Spleen (tissue), 11 donors: ENCODE results near the gene LRMDA. TPM values are rescaled to one million over a fixed set of nuclear protein-coding genes. Genes with fewer than 3 reads are reported as not detected.
A peak's percentile ranks its signal among the peaks of the same experiment; 100 is the strongest.

Experiments used
- DNase-seq: peaks from one replicate; pipeline ENCODE4 v3.0.0-alpha.2; 2020
- H3K27ac ChIP-seq, 8 donors: fragments of 200-600 bp; sonication (generic) in 7 of 8; 1 replicate in 4 of 8; 2 replicates in 4 of 8; pipeline versions ENCODE4 v1.5.0 to v1.8.0; 2016 to 2021; ENCODE audit warnings: inconsistent platforms in 4 of 8, mild to moderate bottlenecking in 4 of 8, moderate library complexity in 1 of 8
- H3K27me3 ChIP-seq, 7 donors: fragments of 200-600 bp; sonication (generic) in 6 of 7; replicated peaks in 1 of 7; 1 replicate in 4 of 7; 2 replicates in 3 of 7; pipeline versions ENCODE4 v1.5.0 to v1.8.0; 2016 to 2021; ENCODE audit warnings: inconsistent platforms in 3 of 7, mild to moderate bottlenecking in 1 of 7
- H3K36me3 ChIP-seq, 6 donors: fragments of 200-600 bp; sonication (generic) in 5 of 6; 1 replicate in 4 of 6; 2 replicates in 2 of 6; pipeline versions ENCODE4 v1.5.0 to v1.8.0; 2016 to 2021; ENCODE audit warnings: inconsistent platforms in 2 of 6
- H3K4me1 ChIP-seq, 6 donors: fragments of 200-600 bp; sonication (generic) in 5 of 6; 1 replicate in 3 of 6; 2 replicates in 3 of 6; pipeline versions ENCODE4 v1.5.0 to v1.8.0; 2016 to 2021; ENCODE audit warnings: inconsistent platforms in 3 of 6
- H3K4me3 ChIP-seq, 8 donors: fragments of 200-600 bp; sonication (generic) in 7 of 8; 1 replicate in 4 of 8; 2 replicates in 4 of 8; pipeline versions ENCODE4 v1.5.0 to v1.8.0; 2016 to 2021; ENCODE audit warnings: inconsistent platforms in 4 of 8, mild to moderate bottlenecking in 4 of 8, moderate library complexity in 2 of 8
- H3K9me3 ChIP-seq, 8 donors: fragments of 200-600 bp; sonication (generic) in 7 of 8; 1 replicate in 4 of 8; 2 replicates in 4 of 8; pipeline versions ENCODE4 v1.5.0 to v1.8.0; 2016 to 2021; ENCODE audit warnings: inconsistent platforms in 4 of 8
- CTCF ChIP-seq, 11 experiments: fragments of 200-600 bp in 7 of 11; fragments of 450-650 bp in 4 of 11; sonication (generic) in 4 of 11; IDR thresholded peaks in 8 of 11; conservative IDR thresholded peaks in 3 of 11; 1 replicate in 7 of 11; 2 replicates in 4 of 11; pipeline versions ENCODE4 v1.4.0 to v1.8.0; 2016 to 2021; ENCODE audit warnings: antibody characterized with exemption in 11 of 11, inconsistent platforms in 4 of 11, mild to moderate bottlenecking in 1 of 11
- POLR2A ChIP-seq, 3 donors: fragments of 450-650 bp; IDR thresholded peaks; one replicate each; pipeline ENCODE4 v1.5.1; 2017; ENCODE audit warnings: antibody characterized with exemption in 3 of 3, mild to moderate bottlenecking in 1 of 3
- POLR2AphosphoS5 ChIP-seq, 3 donors: sonication (generic); formaldehyde crosslinking; IDR thresholded peaks; one replicate each; pipeline ENCODE4 v1.5.1; 2017; ENCODE audit warnings: antibody characterized with exemption in 3 of 3
- WGBS, 5 donors: extraction: QIAGEN DNeasy Blood & Tissue Kit in 3 of 5; methylation state at CpG; one replicate each; pipeline versions ENCODE4 v1.1.5 to v1.1.7; 2013 to 2018; 5-methylcytosine and 5-hydroxymethylcytosine counted together
- intact Hi-C: fragments of 100-400 bp; cut with DNase I; formaldehyde crosslinking; loops from one replicate; pipeline ENCODE4 v1.15.0; 2023; ENCODE audit warnings: low total_unique reads
- polyA plus RNA-seq, 3 donors: library from polyadenylated mRNA; stranded (reverse); fragments of 200-250 nt; gene quantifications; one replicate each; pipeline ENCODE4 v1.2.1, GENCODE V29; 2013
- total RNA-seq, 7 donors: library from RNA; depleted of rRNA in 3 of 7; stranded (reverse); fragments of >200 nt in 3 of 7; fragmentation: NEBNext Ultra II Directional in 4 of 7; extraction: Animal tissue kit (Norgen Biotek cat#: 25700) in 4 of 7; gene quantifications; one replicate each; pipeline versions ENCODE4 v1.1.0 to v1.2.1, GENCODE V29; 2016 to 2021
- donor health status: healthy with polysubstance abuse.
- donor health status: DM: no; HTN: no; CAD: no; lungs with moderate emphysema.
- donor health status: DM: no; HTN: no; CAD: no.
- donor health status: Bipolar disorder and iron deficiency.
- donor health status: healthy.
- donor health status: DM: no; HTN: no; CAD: no.
- donor health status: DM: yes; HTN: yes; CAD: no.

LRMDA gene
- total and polyA plus RNA-seq, 10 donors, result 7.3 to 46.6 (median 28.2) TPM

- H3K27ac ChIP-seq, result peak overlapping the region in 5 of 8 donors; percentile 3 to 73 (median 45)
- peaks cover 0 to 22% (median 12%) of the 10 kb centered on the region in 6 donors for H3K4me1 ChIP-seq
- WGBS, 5 donors, result 75 to 90% (median 86%) methylated on average over 6 of the region's 6 CpGs
- no peaks in the 10 kb centered on the region for H3K27me3 ChIP-seq
- no peaks in the 10 kb centered on the region for H3K36me3 ChIP-seq
- DNase-seq, result no peak
- intact Hi-C loops, result no loop called here
- TF ChIP-seq POLR2AphosphoS5 (IDR thresholded peaks at IDR 0.05) (no peak), POLR2A (IDR thresholded peaks at IDR 0.05) (no peak), CTCF (IDR thresholded peaks at IDR 0.05 in 8 of 11, conservative IDR thresholded peaks at IDR 0.05 in 3 of 11) (no peak)
- H3K9me3 ChIP-seq, result no peaks in the 10 kb centered on the region
- H3K4me3 ChIP-seq, result no peak overlapping the region
Measured at GRCh38 chr10:75774783-75775490, 343.5 kb downstream of the LRMDA start.

- no peaks in the 10 kb centered on the region for H3K27me3 ChIP-seq
- H3K9me3 ChIP-seq, result no peaks in the 10 kb centered on the region
- intact Hi-C loops, result no loop called here
- 78 to 91% (median 84%) methylated on average over 9 of the region's 9 CpGs for WGBS, 5 donors
- peaks cover 0 to 15% (median 7%) of the 10 kb centered on the region in 6 donors for H3K4me1 ChIP-seq
- no peak for DNase-seq
- TF ChIP-seq CTCF (IDR thresholded peaks at IDR 0.05 in 8 of 11, conservative IDR thresholded peaks at IDR 0.05 in 3 of 11) (no peak), POLR2A (IDR thresholded peaks at IDR 0.05) (no peak), POLR2AphosphoS5 (IDR thresholded peaks at IDR 0.05) (no peak)
- no peak overlapping the region for H3K27ac ChIP-seq
- no peak overlapping the region for H3K4me3 ChIP-seq
- no peaks in the 10 kb centered on the region for H3K36me3 ChIP-seq
Measured at GRCh38 chr10:75776738-75777504, 345.5 kb downstream of the LRMDA start.

GRCh38 chr10:75778665-75779064 is 347.2 kb downstream of the LRMDA start:
- intact Hi-C loops, result no loop called here
- no peak overlapping the region for H3K27ac ChIP-seq
- peaks cover 0 to under 1% (median 0%) of the 10 kb centered on the region in 6 donors for H3K4me1 ChIP-seq
- no peaks in the 10 kb centered on the region for H3K36me3 ChIP-seq
- no peaks in the 10 kb centered on the region for H3K9me3 ChIP-seq
- H3K4me3 ChIP-seq, result no peak overlapping the region
- no peak for DNase-seq
- H3K27me3 ChIP-seq, result no peaks in the 10 kb centered on the region
- TF ChIP-seq POLR2A (IDR thresholded peaks at IDR 0.05) (no peak), CTCF (IDR thresholded peaks at IDR 0.05 in 8 of 11, conservative IDR thresholded peaks at IDR 0.05 in 3 of 11) (no peak), POLR2AphosphoS5 (IDR thresholded peaks at IDR 0.05) (no peak)

GRCh38 chr10:75779276-75779675 is 347.9 kb downstream of the LRMDA start:
- Histone ChIP-seq H3K9me3 (no peaks in the 10 kb centered on the region), H3K27ac (no peak overlapping the region), H3K36me3 (no peaks in the 10 kb centered on the region), H3K27me3 (no peaks in the 10 kb centered on the region), H3K4me3 (no peak overlapping the region), H3K4me1 (no peaks in the 10 kb centered on the region)
- no peak for DNase-seq
- WGBS, 5 donors, result 50 to 100% (median 80%) methylated on average over 1 of the region's 1 CpG
- no peak for TF ChIP-seq POLR2A (IDR thresholded peaks at IDR 0.05)
- TF ChIP-seq CTCF (IDR thresholded peaks at IDR 0.05 in 8 of 11, conservative IDR thresholded peaks at IDR 0.05 in 3 of 11), result no peak
- TF ChIP-seq POLR2AphosphoS5 (IDR thresholded peaks at IDR 0.05), result no peak
- intact Hi-C loops, result no loop called here
